Esophagus squamous epithelium (tissue), 4 donors: ENCODE data around the gene NAP1L5.

Experiments
- CTCF ChIP-seq, 6 experiments: fragments of 450-650 bp in 4 of 6; fragments of 200-600 bp in 2 of 6; sonication (generic) in 2 of 6; IDR thresholded peaks; one replicate each; pipeline ENCODE4 v1.5.1; 2016 to 2019; ENCODE audit warnings: antibody characterized with exemption in 6 of 6, mild to moderate bottlenecking in 4 of 6, moderate library complexity in 4 of 6
- POLR2A ChIP-seq, 4 donors: fragments of 450-650 bp; IDR thresholded peaks; one replicate each; pipeline ENCODE4 v1.6.1; 2017; ENCODE audit warnings: antibody characterized with exemption in 4 of 4, mild to moderate bottlenecking in 4 of 4, moderate library complexity in 3 of 4

GRCh38 chr4:88709989-88710388 lies 12.4 kb upstream of the NAP1L5 start:
- TF ChIP-seq CTCF (IDR thresholded peaks at IDR 0.05) (no peak), POLR2A (IDR thresholded peaks at IDR 0.05) (no peak)
